Thyroid gland (tissue), 4 donors: Measurements from ENCODE around the gene SCFD2.

Experiments
- POLR2A ChIP-seq, 2 donors: fragments of 450-650 bp; IDR thresholded peaks; one replicate each; pipeline ENCODE4 v1.6.1; 2017; ENCODE audit warnings: antibody characterized with exemption in 2 of 2, mild to moderate bottlenecking in 2 of 2, moderate library complexity in 1 of 2
- TF ChIP-seq, protein P1 (sequence below), 6 experiments: fragments of 200-600 bp in 3 of 6; fragments of 450-650 bp in 3 of 6; sonication (generic) in 3 of 6; IDR thresholded peaks; one replicate each; pipeline ENCODE4 v1.5.1; 2016 to 2019; ENCODE audit warnings: antibody characterized with exemption in 6 of 6, mild to moderate bottlenecking in 2 of 6, inconsistent platforms in 1 of 6, moderate library complexity in 1 of 6

DNA sequence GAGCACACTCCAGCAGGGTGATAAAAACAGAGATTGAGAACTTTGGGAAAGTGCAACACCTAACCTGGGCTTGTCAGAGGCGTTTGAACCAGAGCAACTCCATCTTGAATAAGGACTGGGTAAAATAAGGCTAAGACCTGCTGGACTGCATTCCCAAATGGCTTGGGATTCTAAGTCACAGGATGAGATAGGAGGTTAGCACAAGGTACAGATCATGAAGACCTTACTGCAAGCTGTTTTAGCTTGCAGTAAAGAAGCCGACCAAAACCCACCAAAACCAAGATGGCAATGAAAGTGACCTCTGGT lies 43.9 kb downstream of the SCFD2 start:
- TF ChIP-seq, protein P1, sequence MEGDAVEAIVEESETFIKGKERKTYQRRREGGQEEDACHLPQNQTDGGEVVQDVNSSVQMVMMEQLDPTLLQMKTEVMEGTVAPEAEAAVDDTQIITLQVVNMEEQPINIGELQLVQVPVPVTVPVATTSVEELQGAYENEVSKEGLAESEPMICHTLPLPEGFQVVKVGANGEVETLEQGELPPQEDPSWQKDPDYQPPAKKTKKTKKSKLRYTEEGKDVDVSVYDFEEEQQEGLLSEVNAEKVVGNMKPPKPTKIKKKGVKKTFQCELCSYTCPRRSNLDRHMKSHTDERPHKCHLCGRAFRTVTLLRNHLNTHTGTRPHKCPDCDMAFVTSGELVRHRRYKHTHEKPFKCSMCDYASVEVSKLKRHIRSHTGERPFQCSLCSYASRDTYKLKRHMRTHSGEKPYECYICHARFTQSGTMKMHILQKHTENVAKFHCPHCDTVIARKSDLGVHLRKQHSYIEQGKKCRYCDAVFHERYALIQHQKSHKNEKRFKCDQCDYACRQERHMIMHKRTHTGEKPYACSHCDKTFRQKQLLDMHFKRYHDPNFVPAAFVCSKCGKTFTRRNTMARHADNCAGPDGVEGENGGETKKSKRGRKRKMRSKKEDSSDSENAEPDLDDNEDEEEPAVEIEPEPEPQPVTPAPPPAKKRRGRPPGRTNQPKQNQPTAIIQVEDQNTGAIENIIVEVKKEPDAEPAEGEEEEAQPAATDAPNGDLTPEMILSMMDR (IDR thresholded peaks at IDR 0.05) = no peak
- no peak for TF ChIP-seq POLR2A (IDR thresholded peaks at IDR 0.05)
